HG03378 (cell line): Measurements from ENCODE around the gene TM9SF4.

Experiments
- ATAC-seq: cut with Tn5 transposase; IDR thresholded peaks from one replicate; pipeline ENCODE4 v1.9.1; 2021; ENCODE audit warnings: mild to moderate bottlenecking, moderate library complexity; ENCODE audit not compliant: unreplicated experiment

TM9SF4 gene, protein sequence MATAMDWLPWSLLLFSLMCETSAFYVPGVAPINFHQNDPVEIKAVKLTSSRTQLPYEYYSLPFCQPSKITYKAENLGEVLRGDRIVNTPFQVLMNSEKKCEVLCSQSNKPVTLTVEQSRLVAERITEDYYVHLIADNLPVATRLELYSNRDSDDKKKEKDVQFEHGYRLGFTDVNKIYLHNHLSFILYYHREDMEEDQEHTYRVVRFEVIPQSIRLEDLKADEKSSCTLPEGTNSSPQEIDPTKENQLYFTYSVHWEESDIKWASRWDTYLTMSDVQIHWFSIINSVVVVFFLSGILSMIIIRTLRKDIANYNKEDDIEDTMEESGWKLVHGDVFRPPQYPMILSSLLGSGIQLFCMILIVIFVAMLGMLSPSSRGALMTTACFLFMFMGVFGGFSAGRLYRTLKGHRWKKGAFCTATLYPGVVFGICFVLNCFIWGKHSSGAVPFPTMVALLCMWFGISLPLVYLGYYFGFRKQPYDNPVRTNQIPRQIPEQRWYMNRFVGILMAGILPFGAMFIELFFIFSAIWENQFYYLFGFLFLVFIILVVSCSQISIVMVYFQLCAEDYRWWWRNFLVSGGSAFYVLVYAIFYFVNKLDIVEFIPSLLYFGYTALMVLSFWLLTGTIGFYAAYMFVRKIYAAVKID

DNA sequence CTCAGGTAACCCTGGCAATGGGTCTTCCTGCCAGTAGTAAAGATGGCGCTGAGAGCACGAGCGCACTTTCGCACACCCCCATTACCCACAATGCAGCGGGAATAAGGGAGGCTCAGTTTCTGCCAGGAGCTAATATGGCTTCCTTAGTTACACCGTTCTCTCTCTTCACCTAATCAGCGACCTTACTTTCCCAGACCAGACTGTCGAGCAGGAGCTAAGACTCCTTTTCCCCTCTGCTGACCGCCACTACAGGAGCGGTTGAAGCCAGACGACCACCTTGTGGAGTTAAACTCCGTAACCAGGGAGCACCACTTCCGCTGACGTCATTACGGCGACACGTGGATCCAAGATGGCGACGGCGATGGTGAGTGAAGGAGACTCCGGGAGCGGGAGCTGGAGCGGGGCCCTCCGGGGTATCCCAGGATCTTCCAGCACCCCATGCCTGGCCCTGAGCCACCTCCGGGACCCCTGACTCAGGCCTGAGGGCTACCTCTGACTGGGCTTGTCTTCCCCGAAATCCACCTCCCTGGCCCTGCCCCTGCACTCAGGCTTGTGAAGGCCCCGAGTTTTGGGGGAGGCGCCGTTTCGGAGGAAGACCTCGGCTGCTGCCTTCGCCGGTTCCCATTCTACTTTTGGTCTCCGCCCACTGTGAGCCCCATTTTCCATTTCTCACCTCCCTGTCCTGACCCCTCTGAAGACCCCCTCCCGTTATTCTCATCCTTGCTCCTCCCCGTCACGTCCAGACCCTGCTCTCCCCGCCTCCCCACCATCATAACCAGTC is at the start of gene TM9SF4:
Gene TM9SF4 (plus strand): TSS at position 323 of the 781 bp plus-strand sequence. CDS start 27 bp downstream, at position 350.
- ATAC-seq = peak; percentile 80

DNA sequence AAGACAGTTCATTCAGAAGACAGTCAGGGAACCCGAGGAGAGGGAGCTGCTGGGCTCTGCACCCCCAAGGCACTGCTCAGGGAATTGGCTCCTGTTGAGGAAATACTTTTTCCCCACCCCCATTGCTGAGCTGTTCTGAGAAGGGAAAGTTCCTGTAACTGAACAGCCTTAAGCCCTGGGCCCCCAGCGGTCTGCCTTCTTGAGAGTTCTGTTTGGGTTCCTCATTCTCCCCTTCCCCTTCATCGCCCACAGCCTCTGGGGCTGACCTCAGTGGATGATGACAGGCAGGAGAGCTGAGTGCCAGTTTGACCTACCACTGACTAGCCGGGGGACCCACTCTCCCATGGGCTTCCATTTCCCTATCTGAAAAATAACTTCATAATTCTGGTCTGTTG is 46.7 kb upstream of the TM9SF4 start:
- no peak for ATAC-seq

DNA sequence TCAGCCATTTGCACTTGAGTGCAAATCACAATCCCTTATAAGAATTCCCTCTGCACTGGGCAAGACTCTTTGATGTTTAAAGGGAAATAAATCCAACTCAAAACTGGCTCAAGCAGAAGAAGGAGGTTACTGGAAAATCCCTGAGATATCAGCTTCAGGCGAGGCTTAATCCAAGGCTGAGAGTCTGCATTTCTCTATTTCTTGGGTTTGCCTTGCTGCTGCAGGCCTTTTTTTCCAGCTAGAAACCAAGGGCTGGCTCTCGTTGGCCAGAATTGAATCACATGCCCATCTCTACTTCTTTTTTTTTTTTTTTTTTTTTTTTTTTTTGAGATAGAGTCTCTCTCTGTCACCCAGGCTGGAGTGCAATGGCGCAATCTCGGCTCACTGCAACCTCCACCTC is 45.8 kb upstream of the TM9SF4 start:
- ATAC-seq = no peak

DNA sequence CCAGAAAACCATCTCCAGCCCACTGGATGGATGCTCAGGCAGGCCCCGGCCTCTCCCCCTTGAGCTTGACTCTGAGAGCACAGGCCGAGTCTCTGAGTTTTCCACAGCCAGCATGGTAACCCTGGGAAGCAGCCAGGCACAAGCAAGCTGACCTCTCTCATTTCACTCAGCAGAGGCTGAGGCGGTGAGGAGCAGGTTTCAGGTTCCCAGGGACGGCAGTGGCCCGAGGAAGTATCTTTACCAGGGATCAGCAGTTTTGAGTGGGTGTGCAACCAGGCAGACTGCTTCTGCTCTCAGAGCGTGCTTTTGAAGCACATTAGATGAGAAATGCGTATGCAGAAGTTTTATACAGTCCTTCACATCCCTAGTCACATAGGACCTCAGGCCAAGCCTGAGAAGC is 44.8 kb upstream of the TM9SF4 start:
- no peak for ATAC-seq

DNA sequence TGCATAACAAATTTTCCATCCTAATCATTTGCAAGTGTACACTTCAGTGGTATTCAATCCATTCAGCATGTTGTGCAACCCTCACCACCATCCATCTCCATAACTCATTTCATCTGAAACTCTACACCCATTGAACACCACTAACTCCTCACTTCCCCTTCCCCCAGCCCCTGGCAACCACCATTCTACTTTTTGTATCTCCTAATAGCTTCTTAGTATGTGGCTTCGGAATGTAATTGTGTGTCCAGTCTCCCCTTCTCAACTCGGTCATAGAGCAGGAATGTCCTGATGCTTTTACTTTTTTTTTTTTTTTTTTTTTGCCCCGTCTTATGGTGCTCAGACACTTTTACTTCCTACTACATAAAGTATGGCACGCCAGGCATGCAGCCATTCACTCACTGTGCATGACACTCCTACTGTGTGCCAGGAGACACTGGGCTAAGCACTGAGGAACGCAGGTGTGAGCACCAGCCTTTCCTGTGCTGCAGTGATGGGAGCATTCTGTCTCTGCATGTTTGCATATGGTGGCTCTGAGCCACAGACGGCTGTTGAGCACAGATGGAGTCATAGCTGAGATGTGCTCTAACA is 42.2 kb upstream of the TM9SF4 start:
- no peak for ATAC-seq

DNA sequence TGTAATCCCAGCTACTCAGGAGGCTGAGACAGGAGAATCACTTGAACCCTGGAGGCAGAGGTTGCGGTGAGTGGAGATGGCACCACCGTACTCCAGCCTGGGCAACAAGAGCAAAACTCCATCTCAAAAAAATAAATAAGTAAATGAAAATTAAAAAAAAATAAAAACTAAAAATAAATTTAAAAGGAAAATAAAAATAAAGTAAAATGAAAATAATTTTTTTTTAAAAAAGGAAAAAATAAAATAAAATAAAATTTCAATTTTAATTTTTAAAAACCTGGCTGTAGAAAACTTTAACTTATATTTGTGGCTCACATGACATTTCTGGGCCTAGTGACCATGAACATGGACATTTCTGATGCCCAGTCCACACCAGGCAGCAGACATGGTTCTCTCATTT is 41.3 kb upstream of the TM9SF4 start:
- no peak for ATAC-seq

DNA sequence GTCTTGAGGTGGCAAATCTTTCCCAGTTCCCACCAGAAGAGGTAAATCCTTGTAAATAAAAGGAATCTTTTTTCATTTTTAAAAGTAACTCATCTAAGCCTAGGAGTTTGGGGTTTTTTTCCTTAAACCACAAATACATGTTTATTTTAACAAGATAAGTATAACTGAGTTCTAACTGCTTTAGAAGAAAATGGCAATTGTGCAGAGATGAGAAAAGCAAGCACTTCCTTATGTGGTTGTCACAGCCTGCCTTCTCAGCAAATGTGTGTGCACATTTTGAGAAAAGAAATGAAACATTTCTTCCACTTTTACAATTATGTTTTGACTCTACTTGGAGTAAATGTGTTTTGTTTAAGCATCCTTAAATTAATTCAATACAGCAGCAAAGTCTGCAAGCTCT is 39.8 kb upstream of the TM9SF4 start:
- ATAC-seq = no peak

DNA sequence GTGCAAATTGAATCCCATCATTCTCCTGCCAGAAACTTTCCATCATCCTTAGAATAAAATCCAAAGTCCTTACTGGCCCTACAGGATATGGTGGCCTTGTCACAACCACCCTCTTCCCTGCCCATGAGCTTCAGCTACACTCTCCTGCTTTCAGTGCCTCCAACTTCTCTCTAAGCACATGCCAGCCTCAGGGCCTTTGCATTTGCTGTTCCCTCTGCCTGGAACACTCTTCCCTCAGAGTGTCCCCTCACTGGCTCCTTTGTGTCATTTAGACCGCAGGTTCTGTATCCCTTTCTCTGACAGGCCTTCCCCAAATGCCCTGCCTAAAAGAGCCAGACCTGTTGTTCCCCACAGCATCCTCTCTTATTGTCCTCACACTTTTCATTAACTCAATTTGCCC is 39.2 kb upstream of the TM9SF4 start:
- ATAC-seq = no peak

DNA sequence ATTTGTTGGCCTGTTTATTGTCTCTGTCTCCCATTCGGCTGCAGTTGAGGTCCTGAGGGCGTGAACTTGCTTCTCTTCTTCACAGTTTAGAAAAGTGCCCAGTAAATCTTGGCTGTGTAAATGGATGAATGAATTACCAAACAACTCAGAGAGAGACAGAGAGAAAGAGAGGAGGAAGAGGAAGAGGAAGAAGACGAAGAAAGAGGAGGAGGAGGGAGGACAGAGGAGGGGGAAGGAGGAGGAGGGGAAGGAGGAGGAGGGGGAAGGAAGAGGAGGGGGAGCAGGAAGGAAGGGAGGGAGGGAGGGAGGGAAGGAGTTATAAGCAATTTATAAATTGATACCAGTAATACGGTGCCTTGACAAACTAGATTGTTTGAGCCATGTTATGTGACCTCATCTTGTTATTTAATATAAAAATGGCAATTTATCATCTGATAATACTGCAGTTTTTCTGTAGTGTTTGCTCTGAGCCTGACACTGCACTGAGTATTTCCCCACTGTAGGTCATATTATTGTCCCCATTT is 38.8 kb upstream of the TM9SF4 start:
- ATAC-seq = no peak

DNA sequence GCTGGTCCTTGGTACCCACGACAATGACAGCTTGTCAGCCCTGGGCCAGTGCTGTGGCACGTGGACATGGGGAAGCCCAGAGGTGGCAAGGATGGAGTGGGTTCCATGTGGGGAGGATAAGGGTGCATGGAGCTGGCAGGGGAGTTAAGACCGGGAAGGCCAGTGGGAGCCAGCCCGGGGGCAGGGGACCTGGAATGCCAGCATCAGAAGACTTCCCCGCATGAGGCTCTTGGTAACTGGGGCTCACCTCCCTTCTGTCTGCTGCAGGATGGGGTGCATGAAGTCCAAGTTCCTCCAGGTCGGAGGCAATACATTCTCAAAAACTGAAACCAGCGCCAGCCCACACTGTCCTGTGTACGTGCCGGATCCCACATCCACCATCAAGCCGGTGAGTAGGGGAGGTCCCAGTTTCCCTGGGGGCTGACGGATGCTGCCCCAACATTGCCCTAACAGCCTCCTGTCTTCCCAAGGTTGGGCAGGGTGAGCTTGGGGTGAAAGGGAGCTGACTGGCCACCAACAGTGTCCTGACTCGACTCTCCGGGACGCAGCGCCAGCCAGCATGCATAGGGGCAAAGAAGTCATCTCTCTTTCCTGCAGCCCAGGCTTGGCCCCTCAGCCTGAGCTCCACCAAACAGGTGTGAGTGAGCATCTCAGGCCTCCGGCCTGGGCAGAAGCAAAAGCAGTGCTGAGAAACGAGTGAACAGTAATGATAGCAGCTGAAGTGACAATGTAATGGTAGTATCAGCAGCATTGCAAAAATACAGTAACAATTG is 37.9 kb upstream of the TM9SF4 start:
- ATAC-seq = no peak

DNA sequence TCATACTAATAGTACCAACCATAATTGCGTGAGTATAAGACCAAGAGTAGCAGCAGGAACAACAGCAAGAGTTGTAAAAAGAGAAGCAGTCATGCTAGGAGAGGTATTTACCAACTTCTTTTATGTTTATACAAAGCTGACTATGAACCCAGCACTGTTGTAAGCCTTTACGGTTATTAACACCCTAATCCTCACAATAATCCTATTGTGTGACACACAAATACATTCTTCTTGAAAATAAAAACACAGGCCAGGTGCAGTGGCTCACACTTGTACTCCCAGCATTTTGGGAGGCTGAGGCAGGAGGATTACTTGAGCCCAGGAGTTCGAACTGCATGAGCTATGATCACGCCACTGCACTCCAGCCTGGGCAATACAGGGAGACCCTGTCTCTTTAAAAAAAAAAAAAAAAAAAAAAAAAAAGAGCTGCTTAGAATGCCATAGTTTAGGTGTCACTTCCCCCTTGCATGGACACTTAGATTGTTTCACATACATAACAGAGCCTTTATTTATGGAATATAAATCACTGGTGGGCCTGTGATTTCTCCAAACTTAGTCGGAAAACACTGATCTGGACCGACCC is 37.3 kb upstream of the TM9SF4 start:
- ATAC-seq = no peak

DNA sequence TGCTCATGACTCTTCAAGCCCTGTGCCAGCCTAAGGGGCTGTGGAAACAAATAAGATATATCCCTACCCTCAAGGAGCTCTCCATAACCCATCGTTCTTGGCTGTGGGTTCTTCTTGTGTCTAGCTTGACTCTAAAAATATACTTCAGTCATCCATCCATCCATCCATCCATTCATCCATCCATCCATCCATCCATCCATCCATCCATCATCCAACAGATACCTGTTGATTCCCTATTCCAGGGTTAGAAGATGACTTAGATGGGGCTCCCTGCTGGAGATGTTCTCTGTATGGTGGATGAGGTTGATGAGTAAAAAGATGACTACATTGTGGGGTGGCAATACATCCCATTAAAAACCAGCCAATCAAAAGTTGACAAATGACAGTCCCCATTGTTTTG is 34.0 kb upstream of the TM9SF4 start:
- ATAC-seq = no peak

DNA sequence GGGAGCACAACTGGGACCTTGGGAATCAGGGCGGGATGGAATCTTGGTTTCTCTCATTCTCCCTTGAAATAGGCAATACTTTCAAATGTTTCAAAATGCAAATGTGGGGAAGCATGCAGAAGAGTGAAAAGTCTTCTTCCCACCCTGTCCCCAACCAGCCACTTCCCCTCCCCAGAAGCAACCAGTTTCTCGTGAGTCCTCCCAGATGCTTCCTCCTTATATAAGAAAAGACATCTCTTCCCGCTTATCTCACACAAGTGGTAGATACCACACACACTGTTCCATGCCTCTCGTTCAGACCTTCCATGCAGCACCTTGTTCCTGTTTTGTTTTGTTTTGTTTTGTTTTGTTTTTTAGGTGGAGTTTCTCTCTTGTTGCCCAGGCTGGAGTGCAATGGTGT is 32.3 kb upstream of the TM9SF4 start:
- ATAC-seq = no peak

DNA sequence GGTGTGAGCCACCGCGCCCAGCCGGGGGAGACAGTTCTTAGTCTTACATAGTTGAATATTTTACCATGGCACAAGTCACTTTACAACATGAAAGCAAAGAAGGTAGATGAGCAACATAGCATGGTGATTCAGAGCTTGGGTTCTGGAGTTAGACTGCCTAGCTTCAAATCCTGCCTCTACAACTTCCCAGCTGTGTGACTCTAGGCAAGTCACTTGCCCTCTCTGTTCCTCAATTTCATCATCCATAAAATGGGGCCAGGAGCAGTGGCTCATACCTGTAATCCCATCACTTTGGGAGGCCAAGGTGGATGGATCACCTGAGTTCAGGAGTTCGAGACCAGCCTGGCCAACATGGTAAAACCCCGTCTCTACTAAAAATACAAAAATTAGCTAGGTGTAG is 31.2 kb upstream of the TM9SF4 start:
- no peak for ATAC-seq

DNA sequence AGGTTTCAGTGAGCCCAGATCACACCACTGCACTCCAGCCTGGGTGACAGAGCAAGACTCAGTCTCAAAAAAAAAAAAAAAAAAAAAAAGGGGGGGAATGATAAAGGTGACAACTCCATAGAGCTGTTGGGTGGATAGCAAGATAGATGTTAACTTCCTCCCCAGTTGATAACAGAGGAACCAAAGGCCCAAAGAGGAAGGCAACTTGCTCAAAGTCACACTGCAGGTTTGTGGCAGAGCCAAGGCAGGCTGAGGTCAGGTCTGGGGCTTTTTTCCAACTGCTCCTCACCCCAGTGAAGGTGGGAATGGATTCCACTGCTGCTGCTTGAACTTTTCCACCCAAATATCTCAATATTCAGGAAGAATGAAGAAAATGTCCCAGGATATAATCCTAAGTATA is 30.7 kb upstream of the TM9SF4 start:
- ATAC-seq = no peak

DNA sequence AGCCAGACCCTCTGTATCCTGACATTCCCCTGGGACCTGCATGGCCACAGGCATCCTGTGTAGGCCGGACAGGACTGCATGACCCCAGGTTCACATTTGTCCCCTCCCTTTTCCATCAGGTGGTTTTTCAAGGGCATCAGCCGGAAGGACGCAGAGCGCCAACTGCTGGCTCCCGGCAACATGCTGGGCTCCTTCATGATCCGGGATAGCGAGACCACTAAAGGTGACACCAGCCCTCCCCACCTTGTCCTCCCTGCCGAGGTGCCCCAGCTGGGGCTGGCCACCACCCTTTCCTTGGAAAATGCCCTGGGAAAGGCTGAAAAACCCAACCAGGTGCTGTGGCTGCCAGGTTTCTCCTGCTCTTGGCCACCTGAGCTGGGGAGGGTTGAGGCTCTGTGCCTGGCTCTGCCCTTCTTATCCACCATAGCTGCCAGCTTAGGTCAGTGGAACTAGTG is 29.8 kb upstream of the TM9SF4 start:
- ATAC-seq = no peak

DNA sequence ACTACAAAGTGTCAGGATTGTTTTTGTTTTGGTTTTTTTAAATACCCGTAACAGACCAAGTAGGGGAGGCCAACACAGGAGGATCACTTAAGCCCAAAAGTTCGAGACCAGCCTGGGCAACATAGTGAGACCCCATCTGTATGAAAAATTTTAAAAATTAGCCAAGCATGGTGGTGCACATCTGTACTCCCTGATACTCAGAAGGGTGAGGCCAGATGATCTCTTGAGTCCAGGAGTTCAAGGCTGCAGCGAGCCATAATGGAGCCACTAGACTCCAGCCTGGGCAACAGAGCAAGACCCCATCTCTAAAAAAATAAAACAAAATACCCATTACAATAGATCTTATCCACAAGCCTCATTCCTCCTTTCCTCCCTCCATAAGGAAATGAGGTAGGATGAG is 28.7 kb upstream of the TM9SF4 start:
- no peak for ATAC-seq

DNA sequence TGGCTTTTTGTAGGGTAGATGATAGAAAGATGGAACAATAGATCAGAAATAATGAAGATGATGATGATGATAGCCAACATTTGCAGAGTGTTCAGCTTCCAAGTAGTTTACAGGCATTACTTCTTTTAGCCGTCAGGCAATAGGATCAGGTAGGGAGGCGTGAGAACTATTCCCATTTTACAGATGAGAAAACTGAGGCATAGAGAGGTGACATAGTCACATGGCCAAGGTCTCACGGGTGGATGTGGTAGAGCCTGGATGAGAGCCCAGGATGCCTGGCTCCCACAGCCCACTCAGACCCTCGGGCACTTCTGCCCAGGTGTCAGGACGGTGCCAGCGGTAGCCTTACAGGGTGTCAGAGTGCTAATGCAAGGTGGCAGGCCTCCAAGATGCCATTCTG is 26.0 kb upstream of the TM9SF4 start:
- no peak for ATAC-seq

DNA sequence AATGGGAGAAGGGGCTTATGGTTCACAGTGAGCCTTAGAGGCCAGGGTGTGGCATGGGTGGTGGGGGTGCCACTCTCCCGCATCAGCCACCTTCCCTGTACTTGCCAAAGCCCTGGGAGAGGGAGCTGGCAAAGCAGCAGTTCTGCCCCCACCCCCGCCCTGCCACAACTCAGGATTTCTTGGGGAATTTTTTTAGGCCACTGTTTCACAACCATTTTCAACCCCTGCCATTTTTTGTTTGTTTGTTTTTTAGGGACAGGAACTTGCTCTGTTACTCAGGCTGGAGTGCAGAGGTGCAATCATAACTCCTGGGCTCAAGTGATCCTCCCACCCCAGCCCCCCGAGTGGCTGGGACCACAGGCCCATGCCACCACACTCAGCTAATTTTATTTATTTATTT is 22.4 kb upstream of the TM9SF4 start:
- no peak for ATAC-seq

DNA sequence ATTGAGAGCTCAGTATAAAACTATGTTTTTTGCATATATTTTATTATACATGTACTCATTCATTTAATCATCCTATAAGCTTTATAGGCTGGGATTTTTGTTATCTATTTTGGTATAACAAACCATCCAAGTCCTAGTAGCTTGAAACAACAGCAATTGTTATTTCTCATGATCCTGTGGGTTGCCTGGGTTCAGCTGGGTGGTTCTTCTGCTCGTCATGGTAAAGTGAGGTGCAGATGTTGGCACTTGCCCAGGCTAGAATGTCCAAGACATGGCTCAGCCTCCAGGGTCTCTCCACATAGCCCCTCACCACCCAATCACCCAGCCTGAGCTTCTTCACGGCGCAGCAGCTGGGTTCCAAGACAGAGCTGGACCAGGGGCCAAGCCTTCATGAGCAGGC is 20.8 kb upstream of the TM9SF4 start:
- ATAC-seq = no peak
